B cell (primary cell): ENCODE results near the gene ESPNL. TPM values are rescaled to one million over a fixed set of nuclear protein-coding genes. Genes with fewer than 3 reads are reported as not detected.

Experiments used
- ATAC-seq: fragments of 200-7000 bp; cut with Tn5 transposase; one replicate; pipeline ENCODE4 v1.10.0; 2021; ENCODE audit warnings: low read depth, mild to moderate bottlenecking, moderate number of reproducible peaks, moderate library complexity
- CTCF ChIA-PET: fragments of 350-600 bp; sonication (Branson Sonifier 250); formaldehyde crosslinking; loops from one replicate; lab custom pipeline; 2021; ENCODE audit warnings: antibody characterized with exemption, inconsistent platforms; lab: Charles Lee
- POLR2A ChIA-PET: fragments of 350-600 bp; sonication (Branson Sonifier 250); formaldehyde crosslinking; loops from one replicate; lab custom pipeline; 2021; ENCODE audit warnings: antibody characterized with exemption; lab: Charles Lee
- DNase-seq: peaks from one replicate; pipeline ENCODE4 v3.0.0; 2013
- H2AFZ ChIP-seq: 2 replicates; pipeline ENCODE4 v1.6.1; 2012; ENCODE audit warnings: mild to moderate bottlenecking, low read depth, low read length; ENCODE audit not compliant: insufficient read depth, poor library complexity, severe bottlenecking
- H3K27ac ChIP-seq, 2 donors: 1 replicate in 1 of 2; 2 replicates in 1 of 2; pipeline ENCODE4 v1.5.1; 2012 to 2013; ENCODE audit warnings: low read length in 2 of 2, mild to moderate bottlenecking in 2 of 2, moderate library complexity in 1 of 2
- H3K27me3 ChIP-seq, 4 experiments: fragments of 200-600 bp in 1 of 4; sonication (generic) in 1 of 4; replicated peaks in 1 of 4; 1 replicate in 2 of 4; 2 replicates in 2 of 4; pipeline versions ENCODE4 v1.6.1 to v1.7.0; 2013 to 2016; ENCODE audit warnings: low read length in 3 of 4, mild to moderate bottlenecking in 2 of 4, mixed read lengths in 1 of 4, moderate library complexity in 1 of 4; ENCODE audit not compliant: insufficient read depth in 4 of 4, control insufficient read depth in 3 of 4; ENCODE audit errors: control extremely low read depth in 1 of 4
- H3K36me3 ChIP-seq, 2 experiments: replicated peaks in 1 of 2; 1 replicate in 1 of 2; 2 replicates in 1 of 2; pipeline versions ENCODE4 v1.6.1 to v1.7.1; 2013; ENCODE audit warnings: low read length in 1 of 2; ENCODE audit not compliant: insufficient read depth in 2 of 2, control insufficient read depth in 1 of 2; ENCODE audit errors: control extremely low read depth in 1 of 2, extremely low read depth in 1 of 2
- H3K4me1 ChIP-seq, 2 donors: fragments of 200-600 bp in 1 of 2; sonication (generic) in 1 of 2; 1 replicate in 1 of 2; 2 replicates in 1 of 2; pipeline versions ENCODE4 v1.5.1 to v1.6.1; 2013 to 2017; ENCODE audit warnings: low read length in 2 of 2; ENCODE audit not compliant: control insufficient read depth in 2 of 2, insufficient read depth in 2 of 2
- H3K4me2 ChIP-seq: replicated peaks from 2 replicates; pipeline ENCODE3; 2012; ENCODE audit warnings: mild to moderate bottlenecking, low read depth, low read length; ENCODE audit not compliant: poor library complexity, severe bottlenecking
- H3K4me3 ChIP-seq, 5 experiments: fragments of 200-600 bp in 1 of 5; sonication (generic) in 1 of 5; 1 replicate in 3 of 5; 2 replicates in 2 of 5; pipeline versions ENCODE4 v1.5.1 to v1.7.0; 2011 to 2016; ENCODE audit warnings: low read length in 4 of 5, mild to moderate bottlenecking in 4 of 5, low read depth in 2 of 5, control low read depth in 1 of 5, moderate library complexity in 1 of 5; ENCODE audit not compliant: insufficient read depth in 1 of 5; ENCODE audit errors: control extremely low read depth in 1 of 5, extremely low read depth in 1 of 5
- H3K79me2 ChIP-seq: fragments of 200-600 bp; sonication (generic); one replicate; pipeline ENCODE4 v1.6.0; 2016; ENCODE audit warnings: low read length; ENCODE audit not compliant: control insufficient read depth, insufficient read depth
- H3K9ac ChIP-seq: fragments of 200-600 bp; sonication (generic); 2 replicates; pipeline ENCODE4 v1.6.1; 2017; ENCODE audit warnings: mild to moderate bottlenecking, low read length, moderate library complexity
- H3K9me3 ChIP-seq, 3 donors: one replicate each; pipeline versions ENCODE4 v1.6.1 to v1.7.1; 2013; ENCODE audit warnings: low read length in 2 of 3; ENCODE audit not compliant: control insufficient read depth in 2 of 3, insufficient read depth in 1 of 3; ENCODE audit errors: control extremely low read depth in 1 of 3
- H4K20me1 ChIP-seq: 2 replicates; pipeline ENCODE4 v1.6.0; 2012; ENCODE audit warnings: mild to moderate bottlenecking, low read length; ENCODE audit not compliant: insufficient read depth, control insufficient read depth, poor library complexity, severe bottlenecking
- H3K27ac Mint-ChIP-seq: one replicate; pipeline ENCODE4 v1.8.0; 2021; ENCODE audit warnings: mixed read lengths
- H3K27me3 Mint-ChIP-seq: one replicate; pipeline ENCODE4 v1.8.0; 2021; ENCODE audit warnings: mixed read lengths
- H3K4me1 Mint-ChIP-seq: one replicate; pipeline ENCODE4 v1.8.0; 2021; ENCODE audit warnings: mixed read lengths
- H3K4me3 Mint-ChIP-seq: one replicate; pipeline ENCODE4 v1.8.0; 2021; ENCODE audit warnings: mixed read lengths
- H3K9me3 Mint-ChIP-seq: one replicate; pipeline ENCODE4 v1.8.0; 2022; ENCODE audit warnings: mixed read lengths; ENCODE audit not compliant: insufficient read depth
- EZH2 ChIP-seq: IDR thresholded peaks from 2 replicates; pipeline ENCODE4 v1.6.1; 2012; ENCODE audit warnings: borderline replicate concordance, low read depth, mild to moderate bottlenecking, moderate library complexity, low read length; ENCODE audit not compliant: insufficient read depth, poor library complexity, severe bottlenecking
- whole genome bisulfite sequencing: methylation state at CpG from one replicate; pipeline ENCODE4 v1.1.5; 2013; ENCODE audit warnings: missing lambda C conversion rate; ENCODE audit not compliant: insufficient coverage; 5-methylcytosine and 5-hydroxymethylcytosine counted together
- intact Hi-C: fragments of 100-400 bp; cut with micrococcal nuclease; formaldehyde crosslinking; loops from one replicate; pipeline ENCODE4 v1.10.0; 2022
- polyA plus RNA-seq: library from polyadenylated mRNA; depleted of rRNA; stranded (reverse); fragments of >200 nt; gene quantifications from 2 replicates; pipeline ENCODE4 v1.2.3, GENCODE V29; 2012
- total RNA-seq, 2 donors: library from RNA; stranded (reverse); fragments of 120-200 nt in 1 of 2; gene quantifications; 1 replicate in 1 of 2; 2 replicates in 1 of 2; pipeline versions ENCODE4 v1.2.3 to v1.2.4, GENCODE V29; 2013 to 2022
- TF ChIP-seq, protein P1 (sequence below): fragments of 200-600 bp; IDR thresholded peaks from one replicate; pipeline ENCODE4 v1.8.0; 2022; ENCODE audit warnings: antibody characterized with exemption, mild to moderate bottlenecking

ESPNL gene
- total and polyA plus RNA-seq, 2 donors (not counting 1 experiment from before 2014, with no cell fraction given), result 1.6 to 2.5 TPM

DNA sequence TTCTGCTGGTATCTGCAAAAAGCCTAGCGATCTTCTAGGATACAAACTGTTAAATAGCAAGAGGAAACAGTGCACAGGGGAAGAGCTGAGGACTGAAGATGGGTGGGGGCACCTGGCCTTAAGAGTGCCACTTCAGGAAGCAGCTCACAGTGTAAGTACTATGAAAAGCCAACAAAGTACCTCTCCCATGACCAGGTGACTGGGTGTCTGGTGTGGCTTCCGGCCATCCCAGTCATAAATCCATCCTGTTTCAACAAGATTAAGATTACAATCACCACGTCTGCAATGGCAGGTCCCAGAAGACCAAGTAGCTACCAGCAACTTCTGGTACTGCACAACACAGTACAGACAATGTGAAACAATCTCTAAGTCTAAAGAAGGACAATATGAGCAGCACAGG lies 74.6 kb downstream of the ESPNL start:
- intact Hi-C loops, result no loop called here
- ATAC-seq (no peak), DNase-seq (no peak)
- Mint-ChIP-seq H3K4me3 (no peak overlapping the region), H3K27ac (no peak overlapping the region), H3K4me1 (no peaks in the 10 kb centered on the region), H3K27me3 (no peaks in the 10 kb centered on the region), H3K9me3 (no peaks in the 10 kb centered on the region)
- H3K9ac ChIP-seq, result no peak overlapping the region
- H3K4me3 ChIP-seq, result no peak overlapping the region
- H3K36me3 ChIP-seq, result peaks cover 5 to 86% of the 10 kb centered on the region in 2 experiments
- H3K79me2 ChIP-seq, result no peaks in the 10 kb centered on the region
- no peak overlapping the region for H3K27ac ChIP-seq
- peaks cover 28% of the 10 kb centered on the region for H4K20me1 ChIP-seq
- H2AFZ ChIP-seq, result no peak overlapping the region
- no peak overlapping the region for H3K4me2 ChIP-seq
- H3K4me1 ChIP-seq, result no peaks in the 10 kb centered on the region
- H3K27me3 ChIP-seq, result no peaks in the 10 kb centered on the region
- TF ChIP-seq, protein P1, sequence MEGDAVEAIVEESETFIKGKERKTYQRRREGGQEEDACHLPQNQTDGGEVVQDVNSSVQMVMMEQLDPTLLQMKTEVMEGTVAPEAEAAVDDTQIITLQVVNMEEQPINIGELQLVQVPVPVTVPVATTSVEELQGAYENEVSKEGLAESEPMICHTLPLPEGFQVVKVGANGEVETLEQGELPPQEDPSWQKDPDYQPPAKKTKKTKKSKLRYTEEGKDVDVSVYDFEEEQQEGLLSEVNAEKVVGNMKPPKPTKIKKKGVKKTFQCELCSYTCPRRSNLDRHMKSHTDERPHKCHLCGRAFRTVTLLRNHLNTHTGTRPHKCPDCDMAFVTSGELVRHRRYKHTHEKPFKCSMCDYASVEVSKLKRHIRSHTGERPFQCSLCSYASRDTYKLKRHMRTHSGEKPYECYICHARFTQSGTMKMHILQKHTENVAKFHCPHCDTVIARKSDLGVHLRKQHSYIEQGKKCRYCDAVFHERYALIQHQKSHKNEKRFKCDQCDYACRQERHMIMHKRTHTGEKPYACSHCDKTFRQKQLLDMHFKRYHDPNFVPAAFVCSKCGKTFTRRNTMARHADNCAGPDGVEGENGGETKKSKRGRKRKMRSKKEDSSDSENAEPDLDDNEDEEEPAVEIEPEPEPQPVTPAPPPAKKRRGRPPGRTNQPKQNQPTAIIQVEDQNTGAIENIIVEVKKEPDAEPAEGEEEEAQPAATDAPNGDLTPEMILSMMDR, result no peak
- no peak for TF ChIP-seq EZH2
- ChIA-PET CTCF (no interaction called here), POLR2A (no interaction called here)
- no peaks in the 10 kb centered on the region for H3K9me3 ChIP-seq
- WGBS, result 95% methylated on average over 2 of the region's 3 CpGs

GRCh38 chr2:238176613-238177012 lies 76.5 kb downstream of the ESPNL start:
- ChIA-PET POLR2A (no interaction called here), CTCF (interaction anchor here (0.6 kb wide), 1 partner anchor 89 kb away, joined by 4 read pairs; no protein-coding TSS in a partner anchor)
- Mint-ChIP-seq H3K27ac (no peak overlapping the region), H3K27me3 (no peaks in the 10 kb centered on the region), H3K4me3 (no peak overlapping the region), H3K4me1 (no peaks in the 10 kb centered on the region), H3K9me3 (no peaks in the 10 kb centered on the region)
- ATAC-seq, result no peak
- H3K4me3 ChIP-seq, result no peak overlapping the region
- H4K20me1 ChIP-seq, result peaks cover 23% of the 10 kb centered on the region
- H2AFZ ChIP-seq, result no peak overlapping the region
- no peak for DNase-seq
- no peaks in the 10 kb centered on the region for H3K4me1 ChIP-seq
- intact Hi-C loops, result no loop called here
- TF ChIP-seq, protein P1, result no peak
- TF ChIP-seq EZH2, result no peak
- H3K9me3 ChIP-seq, result no peaks in the 10 kb centered on the region
- no peak overlapping the region for H3K27ac ChIP-seq
- H3K36me3 ChIP-seq, result peaks cover 2 to 89% of the 10 kb centered on the region in 2 experiments
- H3K27me3 ChIP-seq, result no peaks in the 10 kb centered on the region
- H3K9ac ChIP-seq, result no peak overlapping the region
- no peaks in the 10 kb centered on the region for H3K79me2 ChIP-seq
- no peak overlapping the region for H3K4me2 ChIP-seq
